HG02642 (cell line): ENCODE results near the gene CDH18.

ENCODE experiments used
- ATAC-seq: cut with Tn5 transposase; IDR thresholded peaks from one replicate; pipeline ENCODE4 v1.9.1; 2021; ENCODE audit warnings: mild to moderate bottlenecking; ENCODE audit not compliant: unreplicated experiment, poor library complexity

The CDH18 gene

DNA sequence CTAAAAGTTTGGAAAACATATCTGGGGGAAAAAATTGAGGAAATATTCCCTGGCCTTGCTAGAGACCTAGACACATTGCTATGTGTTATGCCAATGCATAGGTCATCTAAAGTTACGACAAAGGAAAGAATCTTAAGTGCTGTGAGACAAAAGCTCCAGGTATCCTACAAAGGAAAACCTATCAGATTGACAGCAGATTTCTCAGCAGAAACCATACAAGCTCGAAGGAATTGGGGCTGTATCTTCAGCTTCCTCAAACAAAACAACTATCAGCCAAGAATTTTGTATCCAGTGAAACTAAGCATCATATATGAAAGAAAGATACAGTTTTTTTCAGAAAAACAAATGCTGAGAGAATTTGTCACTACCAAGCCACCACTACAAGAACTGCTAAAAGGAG lies 234.4 kb downstream of the CDH18 start:
- ATAC-seq: no peak

DNA sequence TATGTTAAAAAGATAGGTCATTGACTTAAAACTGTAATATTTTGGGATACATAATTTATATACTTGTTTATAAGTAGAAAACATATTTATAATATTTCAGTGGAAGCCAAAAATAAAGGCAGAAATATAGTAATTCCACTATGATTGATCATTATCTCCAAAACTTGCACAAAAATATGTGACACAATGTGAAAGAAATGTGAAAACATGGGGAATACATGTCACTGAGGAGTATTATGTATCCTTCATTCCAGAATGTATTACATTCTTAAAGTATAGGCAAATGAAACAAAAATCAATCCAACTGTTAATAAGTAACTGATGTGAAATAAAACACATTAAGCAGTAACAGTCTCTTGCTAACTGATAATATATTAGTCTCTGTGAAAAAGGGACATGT lies 236.7 kb downstream of the CDH18 start:
- no peak for ATAC-seq

DNA sequence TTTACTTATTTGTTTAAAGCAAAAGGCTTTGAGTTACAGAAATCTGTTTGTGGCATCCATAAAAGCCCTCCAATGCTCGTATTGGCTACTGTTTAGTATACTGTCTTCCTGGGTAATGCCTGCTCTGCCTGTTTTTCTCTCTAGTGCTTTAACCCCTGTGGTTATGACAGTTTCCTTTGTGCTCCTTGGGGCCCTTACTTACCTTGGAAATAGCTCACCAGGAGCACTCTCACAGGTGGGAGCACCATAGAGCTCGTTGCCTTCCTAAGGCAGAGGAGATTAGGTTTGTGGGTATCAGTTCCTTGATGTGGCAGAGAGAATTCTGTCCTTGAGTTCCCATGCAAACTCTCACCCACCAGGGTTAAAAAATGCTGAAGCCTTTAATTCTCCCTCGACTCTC lies 242.8 kb downstream of the CDH18 start:
- ATAC-seq: no peak

DNA sequence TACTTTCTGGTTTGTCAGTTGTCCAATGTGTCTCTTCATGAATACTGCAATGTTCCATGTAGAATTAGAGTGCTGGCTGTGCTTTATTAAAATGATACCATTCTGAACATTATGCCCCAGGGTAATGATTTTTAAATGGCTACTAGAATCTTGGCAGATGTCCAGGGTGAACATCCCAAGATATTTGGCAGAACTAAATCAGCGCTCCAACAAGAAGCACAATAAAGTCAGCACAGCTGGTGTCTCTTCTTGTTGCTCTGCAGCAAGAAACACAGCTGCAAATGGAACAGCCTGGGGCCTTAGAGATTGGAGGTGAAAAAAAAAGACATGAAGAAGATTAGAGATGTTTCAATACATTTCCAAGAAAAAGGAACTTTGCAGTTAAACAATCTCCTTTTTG lies 248.3 kb downstream of the CDH18 start:
- no peak for ATAC-seq

DNA sequence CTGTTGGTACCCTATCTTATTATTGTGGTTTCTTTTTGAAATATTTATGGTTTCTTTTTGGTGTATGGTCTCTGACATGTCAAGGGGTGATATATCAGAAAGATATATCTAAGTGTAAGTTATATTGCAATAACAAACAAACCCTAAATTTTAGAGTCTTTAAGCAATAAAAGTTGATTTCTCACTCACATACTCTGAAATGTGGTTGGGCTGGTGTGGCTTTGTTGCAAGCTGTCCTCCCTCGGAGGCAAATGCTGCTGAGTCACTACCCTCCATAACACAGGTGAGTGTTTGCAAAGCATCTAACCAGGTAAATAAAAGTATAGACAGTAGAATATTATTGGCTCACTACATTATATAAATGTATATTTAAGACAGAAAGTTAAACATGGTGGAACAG lies 253.2 kb downstream of the CDH18 start:
- no peak for ATAC-seq

DNA sequence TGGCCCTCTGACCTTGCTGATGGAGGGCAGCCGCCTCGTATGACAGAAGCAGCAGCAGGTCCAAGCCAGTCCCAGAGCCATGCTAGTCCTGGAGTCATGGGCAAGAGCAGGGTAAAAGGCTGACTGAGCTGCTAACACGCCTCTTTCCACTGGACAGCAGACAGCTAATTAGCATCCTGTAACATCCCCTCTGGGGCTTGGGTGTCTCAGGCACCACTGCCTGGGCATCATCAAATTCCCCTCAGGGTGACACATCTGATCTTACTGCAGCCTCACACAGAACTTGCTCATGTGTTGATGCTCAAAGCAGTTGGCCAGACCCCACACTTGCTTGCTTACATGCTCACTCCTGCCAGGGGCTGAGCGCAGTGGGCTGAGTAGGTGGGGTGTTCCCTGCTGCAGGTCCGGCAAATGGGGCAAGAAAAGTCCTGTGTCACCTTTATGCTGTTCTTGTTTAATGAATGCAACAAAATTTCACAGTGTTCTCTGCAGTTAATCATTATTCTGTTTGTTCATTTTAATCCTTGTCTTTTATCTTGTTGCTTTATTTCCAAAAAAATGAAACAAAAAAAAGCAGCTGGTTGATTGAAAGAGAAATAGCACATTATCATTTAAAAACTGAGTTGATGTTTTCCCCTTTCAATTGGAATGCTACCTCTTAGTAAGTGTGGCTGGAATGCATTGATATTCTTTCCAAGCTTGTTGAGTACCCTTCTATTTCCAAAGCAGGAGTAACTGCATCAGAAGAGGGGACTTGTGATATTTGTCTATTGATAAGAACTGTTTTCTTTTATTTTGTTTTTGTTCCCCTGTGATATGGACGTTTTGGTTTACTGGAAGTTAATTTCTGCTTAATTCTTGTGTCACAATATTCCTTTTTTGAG lies 254.1 kb downstream of the CDH18 start:
- no peak for ATAC-seq

DNA sequence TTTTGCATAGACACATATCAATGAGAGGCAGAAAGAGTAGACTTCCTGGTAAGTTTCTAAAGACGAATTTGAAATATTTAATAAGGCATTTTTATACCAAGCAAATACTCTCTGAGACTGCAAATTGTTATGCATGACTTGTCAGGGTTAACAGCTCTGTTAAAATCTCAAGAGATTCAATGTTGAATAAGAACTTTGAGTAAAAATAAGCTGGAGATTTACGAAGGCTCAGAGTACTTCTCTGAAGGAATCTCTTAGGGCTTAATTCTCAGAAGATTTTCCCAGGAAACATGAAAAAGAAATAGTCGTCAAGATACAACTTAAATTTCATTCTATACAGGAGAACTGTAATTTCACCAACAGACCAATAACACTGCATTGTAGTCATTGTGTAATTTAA lies 259.4 kb downstream of the CDH18 start:
- no peak for ATAC-seq

DNA sequence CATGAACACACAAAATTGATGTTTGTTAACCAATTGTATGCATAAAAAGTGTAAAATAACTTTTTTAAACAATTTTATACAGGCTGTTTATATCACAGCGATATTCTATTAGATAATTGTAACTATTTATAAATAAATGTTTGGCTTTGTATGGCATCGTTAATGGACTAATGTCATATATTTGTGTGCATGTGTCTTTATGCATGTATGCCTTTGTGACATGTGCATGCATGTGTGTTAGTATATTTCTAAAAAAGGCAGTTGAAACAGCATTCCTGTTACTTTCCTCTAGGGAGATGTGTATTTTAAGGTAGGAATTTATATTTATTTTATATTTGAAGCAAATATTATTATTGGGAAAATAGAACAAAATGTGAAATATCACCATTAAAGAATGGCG lies 268.9 kb downstream of the CDH18 start:
- ATAC-seq: no peak

DNA sequence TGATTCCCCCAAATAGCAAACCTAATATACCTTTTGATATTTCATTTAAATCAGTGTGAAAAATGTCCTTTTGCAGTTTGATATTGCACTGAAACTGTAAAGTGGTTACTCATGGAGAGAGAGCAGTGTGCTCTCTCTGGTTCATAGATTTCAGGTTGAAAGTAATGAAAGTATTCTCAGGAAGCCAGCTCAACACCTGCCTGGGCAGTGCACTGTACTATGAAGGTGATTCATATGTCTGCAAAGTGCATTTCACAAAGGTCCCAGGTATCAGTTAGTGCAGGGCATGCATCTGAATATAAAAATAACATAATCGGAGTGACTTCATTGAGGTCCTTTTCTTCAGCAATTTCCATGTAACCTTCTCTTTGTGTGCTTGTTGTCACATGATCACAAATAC lies 274.3 kb downstream of the CDH18 start:
- ATAC-seq: no peak

DNA sequence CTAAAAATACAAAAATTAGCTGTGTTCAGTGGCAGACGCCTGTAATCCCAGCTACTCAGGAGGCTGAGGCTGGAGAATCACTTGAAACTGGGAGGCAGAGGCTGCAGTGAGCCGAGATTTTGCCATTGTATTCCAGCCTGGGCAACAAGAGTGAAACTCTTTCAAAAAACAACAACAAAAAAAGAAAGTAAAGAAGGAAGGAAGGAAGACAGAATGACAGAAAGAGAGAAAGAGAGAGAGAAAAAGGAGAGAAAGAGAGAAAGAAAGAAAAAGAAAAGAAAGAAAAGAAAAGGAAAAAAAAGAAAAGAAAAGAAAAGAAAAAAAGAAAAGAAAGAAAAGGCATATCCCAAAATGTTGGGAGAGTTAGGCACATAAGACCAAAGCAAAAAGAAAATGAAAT lies 278.6 kb downstream of the CDH18 start:
- ATAC-seq: no peak

DNA sequence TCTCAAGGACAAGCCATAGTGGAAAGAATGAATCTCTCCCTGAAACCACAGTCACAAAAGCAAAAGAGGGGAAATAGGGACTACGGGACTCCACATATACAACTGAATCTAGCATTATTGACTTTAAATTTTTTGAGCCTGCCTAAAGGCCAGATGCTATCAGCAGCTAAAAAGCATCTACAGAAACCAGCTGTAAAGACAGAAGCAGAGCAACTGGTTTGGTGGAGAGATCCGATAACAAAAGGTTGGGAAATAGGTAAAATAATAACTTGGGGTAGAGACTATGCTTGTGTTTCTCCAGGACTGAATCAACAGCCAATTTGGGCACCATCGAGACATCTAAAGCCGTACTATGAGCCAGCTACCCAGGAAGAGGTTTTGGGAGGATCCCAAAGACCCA lies 281.2 kb downstream of the CDH18 start:
- ATAC-seq: no peak

DNA sequence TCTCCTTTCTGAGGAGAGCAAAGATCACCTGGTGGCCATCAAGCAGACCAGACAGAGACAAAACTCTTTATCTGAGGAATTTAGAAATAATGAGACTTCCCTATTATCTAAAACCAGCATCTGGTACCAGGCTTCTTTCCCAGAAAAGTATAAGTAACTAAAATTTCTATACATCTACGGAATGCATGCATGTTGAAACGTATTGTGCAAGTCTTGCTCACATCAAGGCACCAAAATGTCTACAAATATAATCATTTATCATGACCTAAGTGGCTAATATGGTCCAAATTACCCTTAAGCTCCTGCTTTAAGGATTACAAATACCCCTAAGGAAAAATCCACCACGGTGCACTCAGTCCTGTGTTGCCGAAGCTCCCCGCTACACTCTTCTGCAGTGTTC lies 286.3 kb downstream of the CDH18 start:
- no peak for ATAC-seq

DNA sequence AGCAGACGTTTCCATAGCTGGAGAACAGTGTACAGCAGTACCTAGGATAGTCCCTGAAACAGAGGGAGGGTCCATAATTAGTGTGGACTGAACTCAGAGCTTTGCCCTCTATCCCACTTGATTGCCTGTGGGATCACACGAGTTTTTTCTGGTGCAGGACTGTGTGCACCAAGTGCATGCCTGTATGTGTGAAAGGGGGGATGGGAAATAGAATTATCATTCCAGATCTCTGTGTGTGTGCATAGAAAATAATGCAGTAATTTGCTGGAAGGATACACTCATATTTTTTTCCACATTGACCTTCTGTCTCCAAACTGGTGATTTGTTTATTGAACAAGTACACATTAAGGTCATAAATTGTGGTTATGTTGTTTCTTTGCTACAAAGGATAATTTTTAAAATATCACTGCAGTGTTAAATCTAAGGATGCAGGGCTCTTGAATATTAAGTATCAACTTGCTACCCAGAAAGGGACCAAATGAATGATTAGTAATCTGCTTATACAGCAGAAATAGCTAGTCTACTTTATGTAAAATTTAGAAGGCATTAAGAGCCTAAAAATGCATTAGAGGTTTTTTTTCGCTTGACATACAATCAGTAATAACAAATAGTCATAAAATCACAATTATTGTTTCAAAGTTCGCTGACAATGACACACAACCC lies 292.9 kb downstream of the CDH18 start:
- ATAC-seq: no peak

DNA sequence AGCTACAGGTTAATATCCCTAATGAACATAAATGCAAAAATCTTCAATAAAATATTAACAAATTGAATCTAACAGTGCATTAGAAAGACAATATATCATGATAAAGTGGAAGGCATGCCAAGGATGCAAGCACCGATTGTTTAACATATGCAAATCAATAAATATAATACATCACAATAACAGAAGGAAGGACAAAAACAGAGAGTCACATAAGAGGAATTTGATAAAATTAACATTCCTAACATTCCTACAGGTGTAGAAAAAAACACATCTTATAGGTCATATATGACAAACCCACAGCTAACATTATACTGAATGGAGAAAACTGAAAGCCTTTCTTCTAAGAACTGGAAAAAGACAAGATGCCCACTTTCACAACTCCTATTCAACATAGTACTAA lies 297.0 kb downstream of the CDH18 start:
- no peak for ATAC-seq

DNA sequence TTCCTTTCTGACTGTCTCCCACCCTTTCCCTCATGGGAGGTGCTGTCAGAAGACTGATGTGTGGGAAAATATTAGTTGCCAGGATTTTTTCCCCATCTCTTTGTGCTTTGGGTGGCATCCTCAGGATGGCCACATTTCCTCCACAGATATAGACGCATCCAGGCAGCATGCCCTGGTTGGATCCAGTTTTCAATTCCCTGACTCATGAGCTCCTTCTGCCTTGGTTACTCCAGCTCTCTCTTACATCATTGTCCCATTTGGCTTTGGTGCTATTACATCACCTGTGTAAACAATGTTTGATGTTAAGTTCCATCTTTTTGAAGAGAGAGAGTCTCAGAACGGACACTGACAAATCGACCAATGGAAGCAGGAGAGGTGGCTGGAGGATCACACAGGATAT lies 302.5 kb downstream of the CDH18 start:
- no peak for ATAC-seq

DNA sequence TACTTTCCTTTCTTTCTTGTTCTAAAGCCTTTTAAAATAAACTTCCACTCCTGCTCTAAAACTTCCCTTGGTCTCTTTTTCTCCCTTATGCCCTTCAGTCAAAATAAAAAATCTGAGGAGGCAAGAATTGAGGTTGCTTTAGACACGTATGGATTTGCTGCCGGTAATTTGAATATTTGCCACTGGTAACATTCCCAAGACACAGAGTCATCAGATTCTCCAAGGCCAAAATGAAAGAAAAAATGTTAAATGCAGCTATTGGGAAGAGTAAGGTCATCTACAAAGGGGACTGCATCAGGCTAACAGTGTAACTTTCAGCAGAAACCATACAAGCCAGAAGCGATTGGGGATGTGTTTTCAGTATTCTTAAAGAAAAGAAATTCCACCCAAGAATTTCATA lies 311.1 kb downstream of the CDH18 start:
- no peak for ATAC-seq

DNA sequence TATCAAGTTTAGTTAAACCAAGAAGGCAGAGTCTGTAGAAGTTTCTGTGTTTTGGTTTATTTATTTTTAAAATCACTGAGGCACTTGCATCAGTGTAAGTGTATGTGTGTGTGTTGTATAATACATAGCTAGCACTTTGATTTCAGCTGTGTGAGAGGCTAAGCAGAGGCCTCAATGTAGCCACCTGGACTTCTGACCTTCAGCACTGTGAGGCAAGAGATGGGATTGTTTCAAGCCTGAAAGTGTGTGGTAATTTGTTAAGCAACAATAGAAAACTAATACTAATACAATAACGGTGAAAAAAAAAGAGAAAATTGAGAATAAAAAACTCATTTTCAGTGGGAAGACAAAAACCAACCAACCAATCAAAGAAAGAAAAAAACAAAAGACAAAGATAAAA lies 327.3 kb downstream of the CDH18 start:
- ATAC-seq: no peak

DNA sequence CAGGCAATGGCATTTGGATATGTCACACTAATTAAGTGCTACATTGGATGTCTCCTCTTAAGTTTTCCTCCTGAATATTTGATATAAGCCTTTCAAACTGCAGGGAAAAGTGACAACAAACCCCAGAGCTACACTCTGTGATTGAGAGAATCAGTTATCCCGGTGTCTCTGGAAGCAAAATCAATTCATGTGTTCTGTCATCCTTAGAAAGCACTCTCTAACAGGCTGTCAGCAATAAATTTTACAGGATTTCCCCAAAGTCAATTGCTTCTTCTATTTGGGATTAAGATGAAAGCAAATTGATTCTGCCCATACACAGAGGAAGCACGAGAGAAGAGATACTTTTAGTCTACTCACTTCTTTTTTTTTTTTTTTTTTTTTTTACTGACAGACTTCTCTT lies 332.4 kb downstream of the CDH18 start:
- ATAC-seq: no peak

DNA sequence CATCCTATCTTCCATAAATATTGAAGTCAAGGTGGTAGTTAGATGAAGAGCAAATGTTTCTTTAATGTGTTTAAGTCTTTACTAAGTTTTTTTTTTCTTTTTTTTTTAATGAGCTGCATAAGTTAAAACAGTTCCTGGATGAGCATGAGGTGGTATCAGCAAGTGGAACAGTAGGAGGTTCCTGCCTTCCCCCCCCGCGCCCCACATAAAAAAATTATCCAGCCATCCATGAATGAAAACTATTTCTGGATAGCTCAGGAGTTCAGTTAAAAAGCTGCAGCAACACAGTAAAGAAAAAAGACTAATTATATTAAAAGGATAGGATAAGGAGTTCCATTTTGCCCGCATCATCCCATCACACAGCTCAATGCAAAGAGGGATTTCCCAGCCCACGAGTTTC lies 349.5 kb downstream of the CDH18 start:
- ATAC-seq: no peak

DNA sequence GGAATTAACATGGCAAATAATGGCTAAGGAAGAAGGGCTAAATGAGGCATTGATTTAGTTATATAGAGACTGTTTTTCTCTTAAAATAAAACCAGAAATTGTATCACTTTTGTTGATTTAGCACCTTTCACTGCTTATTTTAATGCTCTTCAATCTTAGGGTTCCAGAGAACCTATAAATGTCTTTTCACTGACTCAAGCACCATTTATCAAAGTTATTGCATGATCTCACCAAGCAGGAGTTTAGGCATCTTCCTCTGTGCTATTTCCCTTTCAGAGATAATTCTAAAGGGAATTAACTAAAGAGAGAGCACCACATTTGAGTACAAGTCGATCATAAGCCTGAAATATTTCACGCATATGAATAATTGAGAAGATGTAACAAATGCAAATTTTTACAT lies 357.1 kb downstream of the CDH18 start:
- no peak for ATAC-seq

DNA sequence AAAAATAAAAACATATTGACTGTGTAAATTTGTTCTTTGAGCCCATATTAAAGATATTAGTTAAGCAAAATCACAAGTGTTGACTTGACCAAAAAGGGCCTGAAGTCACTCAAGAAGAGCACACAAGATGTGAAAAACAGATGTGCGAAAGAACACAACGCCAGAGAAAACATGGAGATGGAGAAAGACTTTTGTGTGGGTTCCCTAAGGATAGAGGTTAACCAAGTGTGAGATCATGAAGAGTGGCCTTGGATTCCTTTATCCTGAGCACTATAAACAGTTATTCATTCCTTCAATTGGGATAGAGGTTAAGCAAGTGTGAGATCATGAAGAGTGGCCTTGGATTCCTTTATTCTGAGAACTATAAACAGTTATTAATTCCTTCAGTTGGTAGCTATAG lies 361.8 kb downstream of the CDH18 start:
- no peak for ATAC-seq

DNA sequence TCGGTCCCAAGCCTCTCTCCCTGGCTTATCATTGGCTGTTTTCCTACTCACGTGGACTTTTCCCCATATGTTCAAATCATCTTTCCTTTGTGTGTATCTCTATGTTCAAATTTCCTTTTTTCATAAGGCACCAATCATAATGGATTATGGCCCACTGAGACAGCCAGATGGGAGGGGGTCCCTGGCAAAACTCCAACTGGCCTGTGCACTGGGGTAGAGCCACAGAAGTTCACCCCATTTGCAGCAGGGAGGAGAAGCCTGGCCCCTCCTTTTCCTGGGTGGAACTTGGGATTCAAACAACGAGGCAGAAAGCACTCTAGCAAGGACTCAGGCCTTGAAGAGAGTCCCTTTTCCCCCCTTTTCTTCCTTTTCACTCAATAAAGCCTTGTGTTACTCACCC lies 362.4 kb downstream of the CDH18 start:
- no peak for ATAC-seq
